Astrocyte of the cerebellum (primary cell): Measurements from ENCODE around the gene UCN3.

Experiments used
- DNase-seq: peaks from one replicate; pipeline ENCODE4 v3.0.0-alpha.2; 2011; ENCODE audit warnings: low read depth
- H3K4me3 ChIP-seq: 2 replicates; pipeline ENCODE4 v1.5.1; 2011; ENCODE audit warnings: mild to moderate bottlenecking, low read depth, low read length, moderate library complexity
- in situ Hi-C: cut with HindIII; loops from 2 replicates; pipeline ENCODE4 v1.10.0; 2017; ENCODE audit warnings: low sequenced_read_pairs
- TF ChIP-seq, protein P1 (sequence below): IDR thresholded peaks from 2 replicates; pipeline ENCODE4 v1.5.1; 2012; ENCODE audit warnings: low read length, low read depth, moderate library complexity, mild to moderate bottlenecking; ENCODE audit errors: missing control alignments

The UCN3 gene

GRCh38 chr10:5360318-5360915, 4.3 kb upstream of the UCN3 start:
- DNase-seq = no peak
- no peak overlapping the region for H3K4me3 ChIP-seq
- in situ Hi-C loops = no loop called here
- TF ChIP-seq, protein P1, sequence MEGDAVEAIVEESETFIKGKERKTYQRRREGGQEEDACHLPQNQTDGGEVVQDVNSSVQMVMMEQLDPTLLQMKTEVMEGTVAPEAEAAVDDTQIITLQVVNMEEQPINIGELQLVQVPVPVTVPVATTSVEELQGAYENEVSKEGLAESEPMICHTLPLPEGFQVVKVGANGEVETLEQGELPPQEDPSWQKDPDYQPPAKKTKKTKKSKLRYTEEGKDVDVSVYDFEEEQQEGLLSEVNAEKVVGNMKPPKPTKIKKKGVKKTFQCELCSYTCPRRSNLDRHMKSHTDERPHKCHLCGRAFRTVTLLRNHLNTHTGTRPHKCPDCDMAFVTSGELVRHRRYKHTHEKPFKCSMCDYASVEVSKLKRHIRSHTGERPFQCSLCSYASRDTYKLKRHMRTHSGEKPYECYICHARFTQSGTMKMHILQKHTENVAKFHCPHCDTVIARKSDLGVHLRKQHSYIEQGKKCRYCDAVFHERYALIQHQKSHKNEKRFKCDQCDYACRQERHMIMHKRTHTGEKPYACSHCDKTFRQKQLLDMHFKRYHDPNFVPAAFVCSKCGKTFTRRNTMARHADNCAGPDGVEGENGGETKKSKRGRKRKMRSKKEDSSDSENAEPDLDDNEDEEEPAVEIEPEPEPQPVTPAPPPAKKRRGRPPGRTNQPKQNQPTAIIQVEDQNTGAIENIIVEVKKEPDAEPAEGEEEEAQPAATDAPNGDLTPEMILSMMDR = no peak

DNA sequence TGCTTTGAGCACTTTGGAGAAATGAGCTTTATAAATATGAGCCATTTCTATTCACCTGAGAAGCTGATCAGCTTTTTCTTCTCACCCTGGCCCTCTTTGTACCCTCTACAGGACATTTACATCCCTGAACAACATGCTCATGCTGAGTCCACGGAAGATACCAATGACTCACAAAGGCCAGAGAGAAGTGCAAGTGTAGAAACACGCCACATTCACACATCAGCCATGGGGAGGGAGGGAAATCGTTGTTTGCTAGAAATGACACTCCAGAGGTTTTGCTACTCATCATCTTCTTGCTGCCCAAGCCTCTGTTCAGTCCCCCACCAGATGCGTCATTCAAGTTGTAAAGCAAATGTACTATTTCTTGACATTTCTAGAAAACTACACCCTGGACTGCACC, 2.8 kb upstream of the UCN3 start:
- in situ Hi-C loops = no loop called here

DNA sequence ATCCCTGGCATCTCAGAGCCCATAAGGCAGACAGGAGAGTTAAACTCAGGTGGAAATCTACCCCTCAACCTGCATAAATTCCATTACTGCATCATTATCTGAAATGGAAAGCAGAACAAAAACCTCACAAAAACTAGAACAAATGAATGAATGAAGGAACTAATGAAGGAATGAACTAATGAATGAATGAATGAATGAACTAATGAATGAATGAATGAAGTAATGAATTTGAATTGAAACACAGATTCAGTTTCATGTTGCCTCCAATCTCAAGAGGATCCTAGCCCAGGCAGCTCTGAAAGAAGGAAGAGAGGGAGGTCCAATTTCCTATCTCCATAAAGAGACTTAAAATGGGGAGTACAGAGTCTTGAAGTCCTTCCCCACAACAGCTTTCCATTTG, 1.9 kb upstream of the UCN3 start:
- in situ Hi-C loops = no loop called here
- H3K4me3 ChIP-seq = no peak overlapping the region
- TF ChIP-seq, protein P1 = no peak
- DNase-seq = no peak

More for the DNA sequence above, 2.8 kb upstream of the UCN3 start:
- TF ChIP-seq, protein P1 = no peak
- H3K4me3 ChIP-seq = no peak overlapping the region
- DNase-seq = no peak

GRCh38 chr10:5364374-5364773, 392 bp upstream of the UCN3 start:
- H3K4me3 ChIP-seq = no peak overlapping the region
- DNase-seq = no peak
- in situ Hi-C loops = no loop called here

GRCh38 chr10:5365928-5366327, 1.2 kb downstream of the UCN3 start:
- TF ChIP-seq, protein P1 = no peak
- H3K4me3 ChIP-seq = no peak overlapping the region
- DNase-seq = no peak
- in situ Hi-C loops = no loop called here

More at GRCh38 chr10:5364374-5364773, 392 bp upstream of the UCN3 start:
- TF ChIP-seq, protein P1 = no peak

GRCh38 chr10:5369362-5370158, 4.8 kb downstream of the UCN3 start:
- no peak for DNase-seq
- TF ChIP-seq, protein P1 = no peak
- no peak overlapping the region for H3K4me3 ChIP-seq
- in situ Hi-C loops = no loop called here
